GM08714 (cell line): ENCODE data around the gene KCNAB1.

Experiments used
- H3K4me3 ChIP-seq: fragments of 200-500 bp; sonication (Bioruptor generic); 2 replicates; pipeline ENCODE4 v1.5.1; 2014; ENCODE audit warnings: mild to moderate bottlenecking, low read length, inconsistent platforms
- ZNF274 ChIP-seq: IDR thresholded peaks from 2 replicates; pipeline ENCODE4 v1.6.1; 2012; ENCODE audit warnings: mild to moderate bottlenecking, low read depth, low read length

Gene KCNAB1

GRCh38 chr3:156492801-156493261, 372.5 kb downstream of the KCNAB1 start:
- no peak for TF ChIP-seq ZNF274
- no peak overlapping the region for H3K4me3 ChIP-seq

DNA sequence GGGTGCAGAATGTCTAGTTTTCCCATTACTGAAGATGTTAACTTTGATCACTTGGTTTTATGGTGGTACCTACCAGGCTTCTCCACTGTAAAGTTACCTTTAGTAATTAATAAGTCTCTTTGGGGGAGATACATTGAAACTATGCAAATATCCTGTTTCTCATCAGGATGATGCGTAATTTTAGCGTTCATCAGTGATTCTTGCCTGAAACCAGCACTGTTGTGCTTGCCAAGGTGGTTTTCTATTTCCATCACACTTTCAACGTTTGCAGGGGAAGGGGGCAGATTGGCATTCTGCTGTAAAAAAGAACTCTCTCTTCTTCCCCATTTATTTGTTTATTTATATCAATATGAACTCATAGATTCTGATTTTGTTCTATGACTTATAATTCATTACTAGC, 373.5 kb downstream of the KCNAB1 start:
- no peak overlapping the region for H3K4me3 ChIP-seq
- no peak for TF ChIP-seq ZNF274

GRCh38 chr3:156495816-156496215, 375.4 kb downstream of the KCNAB1 start:
- H3K4me3 ChIP-seq = no peak overlapping the region
- TF ChIP-seq ZNF274 = no peak

DNA sequence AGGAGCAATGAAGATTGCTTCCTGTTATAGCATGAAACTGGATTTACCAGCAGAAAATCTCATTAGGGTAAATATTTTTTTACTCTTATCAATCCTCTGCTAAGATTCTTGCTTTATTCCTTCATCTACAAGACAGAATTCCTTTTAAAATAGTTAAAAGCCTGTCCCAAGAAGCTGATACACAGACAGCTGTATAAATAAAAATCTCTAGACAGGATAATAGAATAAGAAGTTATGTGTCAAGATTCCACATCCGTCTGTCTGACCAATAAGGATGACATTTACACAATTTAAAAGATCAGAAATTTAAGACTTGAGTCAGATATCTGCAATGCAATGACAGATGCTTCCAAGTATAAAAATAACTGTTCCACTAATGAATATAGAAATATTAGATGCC, 376.9 kb downstream of the KCNAB1 start:
- no peak overlapping the region for H3K4me3 ChIP-seq
- no peak for TF ChIP-seq ZNF274

GRCh38 chr3:156498307-156498706, 377.9 kb downstream of the KCNAB1 start:
- H3K4me3 ChIP-seq = no peak overlapping the region
- TF ChIP-seq ZNF274 = no peak

- TF ChIP-seq ZNF274 = no peak
- H3K4me3 ChIP-seq = no peak overlapping the region
Observed at GRCh38 chr3:156507285-156507684, 386.9 kb downstream of the KCNAB1 start.

DNA sequence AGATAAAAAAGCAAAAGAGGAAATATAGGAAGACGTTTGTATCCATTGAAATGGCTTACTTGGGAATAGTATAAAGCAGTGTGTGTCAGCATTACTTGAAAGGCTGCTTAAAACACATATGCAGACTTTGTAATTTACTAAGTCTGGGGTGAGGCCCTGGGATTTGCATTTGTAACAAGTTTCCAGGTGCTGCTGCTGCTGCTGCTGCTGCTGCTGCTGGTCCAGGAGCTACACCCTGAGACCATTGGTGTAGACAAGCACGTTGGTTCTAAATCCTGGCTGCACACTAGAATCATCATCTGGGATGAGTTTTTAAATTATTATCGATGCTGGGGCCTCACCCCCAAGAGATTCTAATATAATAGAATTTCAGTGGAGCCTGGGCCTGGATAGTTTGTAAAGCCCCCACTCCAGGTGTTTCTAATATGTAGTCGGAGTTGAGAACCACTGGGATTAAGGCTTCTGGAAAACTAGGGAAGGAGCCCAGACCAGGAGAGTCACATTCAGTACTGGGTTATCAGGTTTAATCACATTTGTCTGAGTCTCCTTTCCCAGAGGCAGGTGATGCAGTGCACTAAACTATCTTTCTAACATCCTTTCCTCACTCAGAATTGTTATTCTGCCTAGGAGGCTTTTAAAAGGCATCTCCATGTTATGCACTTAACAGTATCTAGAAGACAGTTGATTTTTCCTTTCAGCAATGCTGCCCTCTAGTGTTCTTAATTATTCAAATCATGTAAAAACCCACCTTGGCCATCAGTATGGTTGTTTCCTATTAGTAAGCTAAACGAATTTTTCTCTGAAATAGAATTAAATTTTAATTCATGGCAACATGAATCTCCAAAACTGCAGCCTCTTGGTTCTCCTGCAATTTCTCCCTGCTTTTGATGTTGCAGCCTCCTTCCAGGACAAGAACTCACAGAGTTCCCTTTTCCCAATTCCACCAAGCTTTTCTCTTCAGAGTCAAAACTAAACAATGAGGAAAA, 389.1 kb downstream of the KCNAB1 start:
- no peak for TF ChIP-seq ZNF274
- no peak overlapping the region for H3K4me3 ChIP-seq

- TF ChIP-seq ZNF274 = no peak
- H3K4me3 ChIP-seq = no peak overlapping the region
Observed at GRCh38 chr3:156511987-156512677, 391.8 kb downstream of the KCNAB1 start.

DNA sequence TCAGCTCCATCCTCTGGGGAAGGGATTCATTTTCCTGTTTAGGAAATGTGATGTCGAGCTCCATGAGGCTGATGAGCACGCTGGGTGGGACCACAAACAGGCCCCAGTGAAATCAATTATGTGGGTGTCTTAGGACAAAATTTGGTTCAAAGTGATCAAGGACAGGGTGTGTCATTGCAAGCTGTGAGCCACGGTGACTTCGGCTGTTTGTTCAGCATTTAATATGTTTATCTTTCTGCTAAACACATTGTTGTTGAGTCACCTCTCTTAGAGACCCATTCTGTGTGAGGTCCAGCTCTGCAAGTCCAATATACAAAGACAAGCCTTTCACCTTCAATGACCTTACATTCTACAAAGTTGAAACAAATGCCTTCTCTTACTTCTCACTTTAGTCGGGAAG, 393.2 kb downstream of the KCNAB1 start:
- TF ChIP-seq ZNF274 = no peak

DNA sequence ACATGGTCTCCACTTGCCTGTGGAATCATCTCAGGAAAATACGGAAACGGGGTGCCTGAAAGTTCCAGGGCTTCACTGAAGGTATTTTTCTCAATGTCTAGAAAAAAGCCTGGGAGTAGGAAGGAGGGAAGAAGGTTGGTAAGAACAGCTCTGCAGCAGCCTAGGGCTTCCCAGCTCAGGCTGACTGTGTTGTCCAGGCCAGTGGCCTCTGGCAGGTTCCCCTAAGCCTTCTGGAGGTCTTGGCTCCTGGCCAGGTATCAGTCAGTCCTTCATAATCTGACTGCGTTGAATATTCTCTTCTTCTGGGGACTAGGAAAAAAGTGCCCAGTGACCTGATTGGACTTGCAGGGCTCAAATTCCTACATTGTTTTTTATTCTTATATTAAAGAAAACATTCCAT, 395.9 kb downstream of the KCNAB1 start:
- H3K4me3 ChIP-seq = no peak overlapping the region
- no peak for TF ChIP-seq ZNF274

More for the DNA sequence above, 393.2 kb downstream of the KCNAB1 start:
- no peak overlapping the region for H3K4me3 ChIP-seq

GRCh38 chr3:156516961-156517360, 396.6 kb downstream of the KCNAB1 start:
- no peak for TF ChIP-seq ZNF274
- H3K4me3 ChIP-seq = no peak overlapping the region

GRCh38 chr3:156518726-156519125, 398.3 kb downstream of the KCNAB1 start:
- TF ChIP-seq ZNF274 = no peak

GRCh38 chr3:156519758-156520162, 399.4 kb downstream of the KCNAB1 start:
- no peak for TF ChIP-seq ZNF274
- H3K4me3 ChIP-seq = no peak overlapping the region

More at GRCh38 chr3:156518726-156519125, 398.3 kb downstream of the KCNAB1 start:
- H3K4me3 ChIP-seq = no peak overlapping the region

GRCh38 chr3:156522673-156523072, 402.3 kb downstream of the KCNAB1 start:
- no peak for TF ChIP-seq ZNF274

DNA sequence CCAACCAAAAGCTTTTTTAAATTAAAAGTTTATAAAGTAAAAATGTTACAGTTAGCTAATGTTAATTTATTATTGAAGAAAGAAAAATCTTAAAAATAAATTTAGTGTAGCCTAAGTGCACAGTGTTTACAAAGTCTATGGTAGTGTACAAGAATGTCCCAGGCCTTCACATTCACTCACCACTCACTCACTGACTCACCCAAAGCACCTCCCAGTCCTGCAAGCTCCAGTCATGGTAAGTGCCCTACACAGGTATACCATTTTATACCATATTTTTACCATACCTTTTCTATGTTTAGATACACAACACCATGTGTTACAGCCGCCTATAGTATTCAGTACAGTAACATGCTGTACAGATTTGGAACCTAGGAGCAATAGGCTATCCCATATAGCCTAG, 405.4 kb downstream of the KCNAB1 start:
- H3K4me3 ChIP-seq = no peak overlapping the region
- TF ChIP-seq ZNF274 = no peak

More at GRCh38 chr3:156522673-156523072, 402.3 kb downstream of the KCNAB1 start:
- H3K4me3 ChIP-seq = no peak overlapping the region

- TF ChIP-seq ZNF274 = no peak
- no peak overlapping the region for H3K4me3 ChIP-seq
Observed at GRCh38 chr3:156527060-156527459, 406.7 kb downstream of the KCNAB1 start.
